GM13976 (cell line): ENCODE results near the gene PACRGL.

Experiments
- DNase-seq: peaks from one replicate; pipeline ENCODE4 v3.0.0; 2012; ENCODE audit warnings: low spot score
- CTCF ChIP-seq: IDR thresholded peaks from 2 replicates; pipeline ENCODE4 v1.5.1; 2012; ENCODE audit warnings: borderline replicate concordance, mild to moderate bottlenecking; ENCODE audit not compliant: insufficient read depth; ENCODE audit errors: extremely low read depth, missing control alignments, control extremely low read depth
- in situ Hi-C: fragments of 300-500 bp; cut with MboI; formaldehyde crosslinking; loops from one replicate; pipeline ENCODE4 v1.12.0; 2022; ENCODE audit warnings: low sequenced_read_pairs, mixed read lengths, inconsistent platforms; ENCODE audit not compliant: unreplicated experiment

PACRGL gene

GRCh38 chr4:20700007-20700761 is at the start of gene PACRGL:
TSS of gene PACRGL (plus strand) at chr4:20700458. CDS start at chr4:20704482, 4,024 bp downstream.
- DNase-seq = peak; percentile 91
- in situ Hi-C loops = no loop called here
- TF ChIP-seq CTCF = no peak

- DNase-seq = no peak
- TF ChIP-seq CTCF = no peak
- in situ Hi-C loops = no loop called here
These were observed 47.9 kb upstream of the PACRGL start for GRCh38 chr4:20652226-20652885.

- DNase-seq = no peak
- TF ChIP-seq CTCF = no peak
- in situ Hi-C loops = no loop called here
These were observed 41.8 kb upstream of the PACRGL start for GRCh38 chr4:20658456-20658855.

GRCh38 chr4:20662851-20663250 is 37.4 kb upstream of the PACRGL start:
- no peak for DNase-seq
- no peak for TF ChIP-seq CTCF
- in situ Hi-C loops = no loop called here

- TF ChIP-seq CTCF = no peak
- in situ Hi-C loops = no loop called here
- no peak for DNase-seq
These were observed 34.0 kb upstream of the PACRGL start for GRCh38 chr4:20666012-20666860.

- TF ChIP-seq CTCF = no peak
- no peak for DNase-seq
- in situ Hi-C loops = no loop called here
These were observed 28.0 kb upstream of the PACRGL start for GRCh38 chr4:20672262-20672661.
